ENCODE results near the gene GATA3.

The GATA3 gene

GRCh38 chr10:8070440-8070839 lies 16.0 kb downstream of the GATA3 start:
- Histone ChIP-seq H3K79me2 (ENCODE audit: control insufficient read depth, insufficient read depth, low read length, unreplicated experiment) (no peaks in the 10 kb centered on the region), H3K27ac (ENCODE audit: low read depth, low read length) (no peak overlapping the region), H3K4me3 (ENCODE audit: low read depth, low read length) (no peak overlapping the region), H3K36me3 (ENCODE audit: insufficient read depth, low read length) (no peaks in the 10 kb centered on the region), H3K4me1 (ENCODE audit: control insufficient read depth, insufficient read depth, low read length, unreplicated experiment) (no peaks in the 10 kb centered on the region), H3K27me3 (ENCODE audit: insufficient read depth, low read length) (peaks cover 62% of the 10 kb centered on the region), H2AFZ (ENCODE audit: low read length, unreplicated experiment) (no peak overlapping the region)

GRCh38 chr10:8071006-8071405 lies 16.5 kb downstream of the GATA3 start:
- Histone ChIP-seq H3K27ac (ENCODE audit: low read depth, low read length) (no peak overlapping the region), H3K36me3 (ENCODE audit: insufficient read depth, low read length) (no peaks in the 10 kb centered on the region), H3K27me3 (ENCODE audit: insufficient read depth, low read length) (peaks cover 66% of the 10 kb centered on the region), H3K79me2 (ENCODE audit: control insufficient read depth, insufficient read depth, low read length, unreplicated experiment) (no peaks in the 10 kb centered on the region), H2AFZ (ENCODE audit: low read length, unreplicated experiment) (no peak overlapping the region), H3K4me3 (ENCODE audit: low read depth, low read length) (no peak overlapping the region), H3K4me1 (ENCODE audit: control insufficient read depth, insufficient read depth, low read length, unreplicated experiment) (peaks cover 4% of the 10 kb centered on the region)

DNA sequence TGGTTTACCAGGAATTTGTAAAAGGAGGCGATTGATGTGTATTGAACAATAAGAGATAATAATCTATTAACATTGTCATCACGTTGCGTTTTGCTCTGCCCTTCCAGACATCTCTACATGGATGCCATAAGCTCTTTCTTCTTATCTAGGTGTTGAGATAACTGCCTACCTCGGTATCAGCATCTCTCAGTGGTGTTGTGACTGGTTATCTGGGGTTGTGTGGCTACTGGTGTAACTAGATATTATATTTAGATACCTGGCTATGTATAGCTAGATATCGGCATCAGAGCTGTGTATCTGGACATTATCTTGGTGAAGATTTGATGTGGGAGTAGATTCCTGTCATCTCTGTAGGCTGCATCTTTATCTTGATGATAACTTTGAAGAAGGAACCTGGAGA lies 17.2 kb downstream of the GATA3 start:
- H3K36me3 ChIP-seq (ENCODE audit: insufficient read depth, low read length) = no peaks in the 10 kb centered on the region
- no peak overlapping the region for H3K27ac ChIP-seq (ENCODE audit: low read depth, low read length)
- peaks cover 63% of the 10 kb centered on the region for H3K27me3 ChIP-seq (ENCODE audit: insufficient read depth, low read length)
- peaks cover 4% of the 10 kb centered on the region for H3K4me1 ChIP-seq (ENCODE audit: control insufficient read depth, insufficient read depth, low read length, unreplicated experiment)
- no peak overlapping the region for H2AFZ ChIP-seq (ENCODE audit: low read length, unreplicated experiment)
- H3K79me2 ChIP-seq (ENCODE audit: control insufficient read depth, insufficient read depth, low read length, unreplicated experiment) = no peaks in the 10 kb centered on the region
- H3K4me3 ChIP-seq (ENCODE audit: low read depth, low read length) = no peak overlapping the region

GRCh38 chr10:8072211-8072610 lies 17.7 kb downstream of the GATA3 start:
- no peaks in the 10 kb centered on the region for H3K79me2 ChIP-seq (ENCODE audit: control insufficient read depth, insufficient read depth, low read length, unreplicated experiment)
- peaks cover 4% of the 10 kb centered on the region for H3K4me1 ChIP-seq (ENCODE audit: control insufficient read depth, insufficient read depth, low read length, unreplicated experiment)
- H3K4me3 ChIP-seq (ENCODE audit: low read depth, low read length) = no peak overlapping the region
- H3K36me3 ChIP-seq (ENCODE audit: insufficient read depth, low read length) = no peaks in the 10 kb centered on the region
- H3K27me3 ChIP-seq (ENCODE audit: insufficient read depth, low read length) = peaks cover 59% of the 10 kb centered on the region
- H2AFZ ChIP-seq (ENCODE audit: low read length, unreplicated experiment) = no peak overlapping the region
- H3K27ac ChIP-seq (ENCODE audit: low read depth, low read length) = no peak overlapping the region

DNA sequence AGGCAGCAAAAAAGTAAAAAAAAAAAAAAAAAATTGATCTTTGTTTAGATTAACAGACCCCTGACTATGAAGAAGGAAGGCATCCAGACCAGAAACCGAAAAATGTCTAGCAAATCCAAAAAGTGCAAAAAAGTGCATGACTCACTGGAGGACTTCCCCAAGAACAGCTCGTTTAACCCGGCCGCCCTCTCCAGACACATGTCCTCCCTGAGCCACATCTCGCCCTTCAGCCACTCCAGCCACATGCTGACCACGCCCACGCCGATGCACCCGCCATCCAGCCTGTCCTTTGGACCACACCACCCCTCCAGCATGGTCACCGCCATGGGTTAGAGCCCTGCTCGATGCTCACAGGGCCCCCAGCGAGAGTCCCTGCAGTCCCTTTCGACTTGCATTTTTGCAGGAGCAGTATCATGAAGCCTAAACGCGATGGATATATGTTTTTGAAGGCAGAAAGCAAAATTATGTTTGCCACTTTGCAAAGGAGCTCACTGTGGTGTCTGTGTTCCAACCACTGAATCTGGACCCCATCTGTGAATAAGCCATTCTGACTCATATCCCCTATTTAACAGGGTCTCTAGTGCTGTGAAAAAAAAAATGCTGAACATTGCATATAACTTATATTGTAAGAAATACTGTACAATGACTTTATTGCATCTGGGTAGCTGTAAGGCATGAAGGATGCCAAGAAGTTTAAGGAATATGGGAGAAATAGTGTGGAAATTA lies 19.4 kb downstream of the GATA3 start:
- Histone ChIP-seq H3K4me3 (ENCODE audit: low read depth, low read length) (no peak overlapping the region), H3K36me3 (ENCODE audit: insufficient read depth, low read length) (no peaks in the 10 kb centered on the region), H3K4me1 (ENCODE audit: control insufficient read depth, insufficient read depth, low read length, unreplicated experiment) (peaks cover 4% of the 10 kb centered on the region), H3K27ac (ENCODE audit: low read depth, low read length) (no peak overlapping the region), H3K27me3 (ENCODE audit: insufficient read depth, low read length) (peaks cover 57% of the 10 kb centered on the region), H3K79me2 (ENCODE audit: control insufficient read depth, insufficient read depth, low read length, unreplicated experiment) (no peaks in the 10 kb centered on the region), H2AFZ (ENCODE audit: low read length, unreplicated experiment) (no peak overlapping the region)

- no peak overlapping the region for H2AFZ ChIP-seq (ENCODE audit: low read length, unreplicated experiment)
- peaks cover 4% of the 10 kb centered on the region for H3K4me1 ChIP-seq (ENCODE audit: control insufficient read depth, insufficient read depth, low read length, unreplicated experiment)
- H3K4me3 ChIP-seq (ENCODE audit: low read depth, low read length) = no peak overlapping the region
- H3K27ac ChIP-seq (ENCODE audit: low read depth, low read length) = no peak overlapping the region
- peaks cover 55% of the 10 kb centered on the region for H3K27me3 ChIP-seq (ENCODE audit: insufficient read depth, low read length)
- no peaks in the 10 kb centered on the region for H3K36me3 ChIP-seq (ENCODE audit: insufficient read depth, low read length)
- H3K79me2 ChIP-seq (ENCODE audit: control insufficient read depth, insufficient read depth, low read length, unreplicated experiment) = no peaks in the 10 kb centered on the region
Measured at GRCh38 chr10:8074881-8075280, 20.4 kb downstream of the GATA3 start.

DNA sequence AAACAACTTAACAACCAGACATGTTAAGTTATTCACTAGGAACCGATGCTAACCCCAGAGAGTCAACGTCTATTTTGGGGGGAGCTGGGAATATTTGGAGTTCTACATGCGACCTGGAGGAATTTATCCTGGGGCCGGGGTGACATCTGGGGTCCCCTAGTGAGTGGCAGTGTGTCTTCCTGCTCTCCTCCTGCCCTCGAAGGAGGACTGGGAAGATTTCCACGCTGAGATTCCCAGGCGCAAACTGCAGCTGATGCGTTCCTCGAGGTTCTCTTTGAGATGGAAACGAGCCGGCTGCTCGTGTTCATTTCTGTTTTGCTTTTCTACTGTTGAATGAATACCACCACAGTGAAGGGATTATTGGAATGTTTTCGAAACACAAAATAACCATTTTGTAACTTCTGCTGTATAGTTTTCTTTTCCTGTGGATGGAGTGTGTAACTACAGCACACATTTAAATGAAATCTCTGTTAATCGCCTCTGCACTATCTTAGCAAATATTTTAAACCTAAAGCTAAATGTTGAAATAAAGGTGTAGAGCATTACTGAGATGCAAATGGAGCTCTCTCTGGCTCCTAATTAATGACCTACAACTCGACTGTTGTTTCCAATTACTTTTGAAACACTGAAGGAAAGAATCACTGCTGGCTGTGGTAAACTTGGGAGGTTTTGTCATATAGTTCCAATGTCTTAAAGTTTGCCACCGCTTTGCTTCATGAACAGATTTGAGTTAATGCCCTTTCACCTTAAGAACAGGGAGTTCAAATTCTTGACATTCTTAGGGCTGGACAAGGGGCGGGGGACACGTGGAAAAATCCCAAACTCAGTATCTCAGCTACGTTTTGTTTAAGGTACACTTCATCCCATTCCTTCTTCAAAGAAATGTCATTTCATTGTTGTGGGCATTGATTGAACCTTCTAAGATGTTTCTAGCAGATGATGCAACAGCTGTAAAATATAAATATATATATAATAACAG lies 21.1 kb downstream of the GATA3 start:
- peak overlapping the region; percentile 22; the same call in 1 of the 2 replicates for H3K4me3 ChIP-seq (ENCODE audit: low read depth, low read length)
- H3K27ac ChIP-seq (ENCODE audit: low read depth, low read length) = no peak overlapping the region
- no peaks in the 10 kb centered on the region for H3K36me3 ChIP-seq (ENCODE audit: insufficient read depth, low read length)

DNA sequence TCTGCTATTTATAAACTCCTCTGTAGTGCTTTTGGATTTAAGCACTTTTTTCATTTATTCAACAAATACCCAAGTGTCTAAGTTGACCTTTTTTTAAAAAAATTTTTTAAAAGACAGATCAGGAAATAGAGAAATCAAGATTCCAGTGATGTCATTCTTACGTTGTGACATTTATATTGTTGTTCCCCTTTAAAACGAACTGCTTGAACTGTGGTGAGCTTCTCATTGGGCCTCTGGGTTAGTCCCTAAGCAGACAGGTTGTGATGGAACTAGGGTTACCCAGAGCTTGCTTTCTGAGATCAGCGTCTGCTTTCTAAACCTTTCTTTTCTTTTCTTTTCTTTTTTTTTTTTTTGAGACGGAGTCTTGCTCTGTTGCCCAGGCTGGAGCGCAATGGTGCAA lies 22.4 kb downstream of the GATA3 start:
- Histone ChIP-seq H3K27ac (ENCODE audit: low read depth, low read length) (no peak overlapping the region), H2AFZ (ENCODE audit: low read length, unreplicated experiment) (no peak overlapping the region), H3K4me3 (ENCODE audit: low read depth, low read length) (no peak overlapping the region), H3K27me3 (ENCODE audit: insufficient read depth, low read length) (peaks cover 46% of the 10 kb centered on the region), H3K36me3 (ENCODE audit: insufficient read depth, low read length) (no peaks in the 10 kb centered on the region), H3K4me1 (ENCODE audit: control insufficient read depth, insufficient read depth, low read length, unreplicated experiment) (peaks cover 4% of the 10 kb centered on the region), H3K79me2 (ENCODE audit: control insufficient read depth, insufficient read depth, low read length, unreplicated experiment) (no peaks in the 10 kb centered on the region)

More for the DNA sequence above, 21.1 kb downstream of the GATA3 start:
- H2AFZ ChIP-seq (ENCODE audit: low read length, unreplicated experiment) = no peak overlapping the region
- H3K27me3 ChIP-seq (ENCODE audit: insufficient read depth, low read length) = peaks cover 50% of the 10 kb centered on the region
- H3K79me2 ChIP-seq (ENCODE audit: control insufficient read depth, insufficient read depth, low read length, unreplicated experiment) = no peaks in the 10 kb centered on the region
- peaks cover 4% of the 10 kb centered on the region for H3K4me1 ChIP-seq (ENCODE audit: control insufficient read depth, insufficient read depth, low read length, unreplicated experiment)

DNA sequence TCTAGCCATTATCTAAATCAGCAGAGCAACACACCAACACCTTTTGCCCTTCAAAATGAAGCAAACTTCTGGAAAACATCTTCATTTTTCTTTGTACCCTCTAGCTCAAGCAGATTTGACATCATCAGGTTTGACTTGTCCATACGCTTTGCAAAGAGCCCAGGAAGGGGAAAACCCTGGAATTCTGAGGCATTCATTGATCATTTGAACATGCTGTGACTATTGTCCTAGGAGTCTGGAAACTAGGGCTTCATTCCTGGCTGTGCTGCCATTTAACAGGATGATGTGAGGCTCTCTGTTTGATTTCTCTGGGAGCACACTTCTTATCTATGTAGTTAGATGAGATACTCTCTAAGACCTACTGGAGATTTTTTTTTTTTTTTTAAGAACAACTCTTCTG lies 23.5 kb downstream of the GATA3 start:
- Histone ChIP-seq H3K27me3 (ENCODE audit: insufficient read depth, low read length) (peaks cover 44% of the 10 kb centered on the region), H2AFZ (ENCODE audit: low read length, unreplicated experiment) (no peak overlapping the region), H3K36me3 (ENCODE audit: insufficient read depth, low read length) (no peaks in the 10 kb centered on the region), H3K27ac (ENCODE audit: low read depth, low read length) (no peak overlapping the region), H3K79me2 (ENCODE audit: control insufficient read depth, insufficient read depth, low read length, unreplicated experiment) (no peaks in the 10 kb centered on the region), H3K4me3 (ENCODE audit: low read depth, low read length) (no peak overlapping the region), H3K4me1 (ENCODE audit: control insufficient read depth, insufficient read depth, low read length, unreplicated experiment) (peaks cover 4% of the 10 kb centered on the region)

GRCh38 chr10:8079126-8079525 lies 24.6 kb downstream of the GATA3 start:
- no peaks in the 10 kb centered on the region for H3K79me2 ChIP-seq (ENCODE audit: control insufficient read depth, insufficient read depth, low read length, unreplicated experiment)
- H3K36me3 ChIP-seq (ENCODE audit: insufficient read depth, low read length) = no peaks in the 10 kb centered on the region
- no peak overlapping the region for H2AFZ ChIP-seq (ENCODE audit: low read length, unreplicated experiment)
- no peak overlapping the region for H3K27ac ChIP-seq (ENCODE audit: low read depth, low read length)
- peaks cover 44% of the 10 kb centered on the region for H3K27me3 ChIP-seq (ENCODE audit: insufficient read depth, low read length)
- H3K4me1 ChIP-seq (ENCODE audit: control insufficient read depth, insufficient read depth, low read length, unreplicated experiment) = peaks cover 4% of the 10 kb centered on the region
- H3K4me3 ChIP-seq (ENCODE audit: low read depth, low read length) = no peak overlapping the region

Data from ACC112 (cell line).